HepG2 (cell line): ENCODE measurements around the gene PPP2R5D. TPM values are rescaled to one million over a fixed set of nuclear protein-coding genes. Genes with fewer than 3 reads are reported as not detected.

Experiments used
- BRD4 ChIP-seq: sonication (generic); formaldehyde crosslinking; IDR thresholded peaks from 2 replicates; pipeline ENCODE4 v1.4.0; 2020; ENCODE audit warnings: missing genetic modification reagents
- CREBL2 ChIP-seq: sonication (generic); formaldehyde crosslinking; IDR thresholded peaks from 2 replicates; pipeline ENCODE4 v1.8.1; 2023; ENCODE audit warnings: missing genetic modification reagents, mild to moderate bottlenecking, borderline replicate concordance
- HMGA1 ChIP-seq: sonication (generic); formaldehyde crosslinking; conservative IDR thresholded peaks from 2 replicates; pipeline ENCODE4 v1.4.0; 2020; ENCODE audit warnings: missing genetic modification reagents
- HNRNPLL ChIP-seq: fragments of 200-400 bp; formaldehyde crosslinking; IDR thresholded peaks from 2 replicates; pipeline ENCODE4 v1.6.1; 2017; ENCODE audit warnings: mild to moderate bottlenecking, low read depth, low read length; ENCODE audit not compliant: poor library complexity, severe bottlenecking
- KDM5B ChIP-seq: sonication (generic); formaldehyde crosslinking; IDR thresholded peaks from 2 replicates; pipeline ENCODE4 v1.4.0; 2020; ENCODE audit warnings: missing genetic modification reagents, mild to moderate bottlenecking, borderline replicate concordance
- KLF16 ChIP-seq, 2 experiments: sonication (generic) in 1 of 2; formaldehyde crosslinking in 1 of 2; IDR thresholded peaks; 2 replicates each; pipeline versions ENCODE4 v1.6.1 to v1.8.0; 2016 to 2023; ENCODE audit warnings: missing genetic modification reagents in 2 of 2, missing compliant biosample characterization in 1 of 2
- KMT2A ChIP-seq: sonication (generic); formaldehyde crosslinking; IDR thresholded peaks from 2 replicates; pipeline ENCODE4 v1.4.0; 2020; ENCODE audit warnings: missing genetic modification reagents
- MEIS1 ChIP-seq: sonication (generic); formaldehyde crosslinking; IDR thresholded peaks from 2 replicates; pipeline ENCODE4 v1.9.0; 2021; ENCODE audit warnings: mild to moderate bottlenecking, missing genetic modification reagents, moderate library complexity, borderline replicate concordance
- NONO ChIP-seq, 2 experiments: fragments of 450-650 bp in 1 of 2; sonication (generic) in 1 of 2; formaldehyde crosslinking in 1 of 2; IDR thresholded peaks in 1 of 2; conservative IDR thresholded peaks in 1 of 2; 2 replicates each; pipeline versions ENCODE4 v1.6.1 to v1.8.0; 2017 to 2022; ENCODE audit warnings: mild to moderate bottlenecking in 1 of 2, missing genetic modification reagents in 1 of 2, moderate library complexity in 1 of 2
- NR0B2 ChIP-seq: sonication (generic); formaldehyde crosslinking; IDR thresholded peaks from 2 replicates; pipeline ENCODE4 v1.4.0; 2020; ENCODE audit warnings: mild to moderate bottlenecking, missing genetic modification reagents
- PAX8 ChIP-seq: sonication (generic); formaldehyde crosslinking; IDR thresholded peaks from 2 replicates; pipeline ENCODE4 v1.8.0; 2022; ENCODE audit warnings: mild to moderate bottlenecking, missing genetic modification reagents, borderline replicate concordance
- PAXIP1 ChIP-seq: sonication (generic); formaldehyde crosslinking; conservative IDR thresholded peaks from 2 replicates; pipeline ENCODE4 v1.4.0; 2020; ENCODE audit warnings: mild to moderate bottlenecking, missing genetic modification reagents, moderate library complexity
- TBX2 ChIP-seq: sonication (generic); formaldehyde crosslinking; IDR thresholded peaks from 2 replicates; pipeline ENCODE4 v1.5.0; 2020; ENCODE audit warnings: missing genetic modification reagents, mild to moderate bottlenecking, borderline replicate concordance
- ZBTB1 ChIP-seq: sonication (generic); formaldehyde crosslinking; IDR thresholded peaks from 2 replicates; pipeline ENCODE4 v1.4.0; 2020; ENCODE audit warnings: missing genetic modification reagents, borderline replicate concordance
- ZNF17 ChIP-seq: sonication (generic); formaldehyde crosslinking; IDR thresholded peaks from 2 replicates; pipeline ENCODE4 v1.5.0; 2020; ENCODE audit warnings: mild to moderate bottlenecking, missing genetic modification reagents
- ZNF260 ChIP-seq: sonication (generic); formaldehyde crosslinking; IDR thresholded peaks from 2 replicates; pipeline ENCODE4 v1.4.0; 2020; ENCODE audit warnings: missing genetic modification reagents, low read depth, mild to moderate bottlenecking, borderline replicate concordance
- ZNF282 ChIP-seq: fragments of 450-650 bp; IDR thresholded peaks from 2 replicates; pipeline ENCODE4 v1.6.1; 2018; ENCODE audit not compliant: partially characterized antibody
- ZNF34 ChIP-seq: sonication (generic); formaldehyde crosslinking; IDR thresholded peaks from 2 replicates; pipeline ENCODE4 v1.4.0; 2020; ENCODE audit warnings: mild to moderate bottlenecking, missing genetic modification reagents, borderline replicate concordance
- ZNF501 ChIP-seq: sonication (generic); formaldehyde crosslinking; IDR thresholded peaks from 2 replicates; pipeline ENCODE4 v1.5.1; 2020; ENCODE audit warnings: mild to moderate bottlenecking, moderate library complexity, missing genetic modification reagents
- ZNF570 ChIP-seq: sonication (generic); formaldehyde crosslinking; IDR thresholded peaks from 2 replicates; pipeline ENCODE4 v1.4.0; 2020; ENCODE audit warnings: mild to moderate bottlenecking, missing genetic modification reagents, borderline replicate concordance
- ZNF580 ChIP-seq: IDR thresholded peaks from 2 replicates; pipeline ENCODE4 v1.6.1; 2016; ENCODE audit warnings: low read depth, borderline replicate concordance
- ZNF616 ChIP-seq: sonication (generic); formaldehyde crosslinking; IDR thresholded peaks from 2 replicates; pipeline ENCODE4 v1.5.0; 2020; ENCODE audit warnings: low read depth, mild to moderate bottlenecking, missing genetic modification reagents
- ZNF720 ChIP-seq: sonication (generic); formaldehyde crosslinking; IDR thresholded peaks from 2 replicates; pipeline ENCODE4 v1.4.0; 2020; ENCODE audit warnings: missing genetic modification reagents
- ZNF724P ChIP-seq: sonication (generic); formaldehyde crosslinking; IDR thresholded peaks from 2 replicates; pipeline ENCODE4 v1.8.0; 2022; ENCODE audit warnings: missing genetic modification reagents, borderline replicate concordance
- ZSCAN12 ChIP-seq: sonication (generic); formaldehyde crosslinking; IDR thresholded peaks from 2 replicates; pipeline ENCODE4 v1.9.0; 2021; ENCODE audit warnings: mild to moderate bottlenecking, missing genetic modification reagents
- polyA plus RNA-seq, 8 experiments: library from polyadenylated mRNA; depleted of rRNA in 3 of 8; stranded (reverse) in 7 of 8; unstranded in 1 of 8; fragments of >200 nt; fragmentation: Illumina TruSeq in 4 of 8; extraction: Trizol in 4 of 8; gene quantifications; 2 replicates each; pipeline versions ENCODE4 v1.2.1 to v1.2.3, GENCODE V29; 2011 to 2016; ENCODE audit warnings: low read depth in 4 of 8, missing spikeins in 1 of 8, mixed read lengths in 1 of 8; ENCODE audit not compliant: insufficient read depth in 1 of 8
- total RNA-seq, 5 experiments: library from RNA; depleted of rRNA; stranded (reverse); fragments of >200 nt; fragmentation: Illumina TruSeq; extraction: Trizol; gene quantifications; 2 replicates each; pipeline ENCODE4 v1.2.3, GENCODE V29; 2016; ENCODE audit warnings: low read depth in 1 of 5

PPP2R5D gene
- total and polyA plus RNA-seq, 2 of the 13 experiments (the other 11 are each of a cell fraction or from before 2014, with no cell fraction given), result 53.7 to 60.4 TPM

GRCh38 chr6:42938987-42939809 is 45.2 kb upstream of the PPP2R5D start (continued):
- TF ChIP-seq ZNF724P (CRISPR knock-in tag), result no peak
- TF ChIP-seq NONO (IDR thresholded peaks at IDR 0.05), result no peak
- peak; percentile 97 for TF ChIP-seq NONO (CRISPR knock-in tag; conservative IDR thresholded peaks at IDR 0.05)
- TF ChIP-seq KLF16 (CRISPR knock-in tag; IDR thresholded peaks at IDR 0.05), result peak in 1 of 2 experiments; percentile 51; a peak in 1 of 4 replicates
- no peak for TF ChIP-seq ZNF260 (CRISPR knock-in tag)
- TF ChIP-seq PAXIP1 (CRISPR knock-in tag), result peak; percentile 98
- no peak; the same call in 1 of the 2 replicates for TF ChIP-seq ZNF616 (CRISPR knock-in tag)
- TF ChIP-seq KMT2A (CRISPR knock-in tag), result no peak
- TF ChIP-seq ZBTB1 (CRISPR knock-in tag), result no peak
- TF ChIP-seq CREBL2, result no peak
- no peak for TF ChIP-seq NR0B2 (CRISPR knock-in tag)
- TF ChIP-seq HNRNPLL, result no peak
- TF ChIP-seq ZNF720 (CRISPR knock-in tag), result no peak
- 0 out of 2 replicates have a peak, but pooled peaks have one; percentile 39 for TF ChIP-seq ZSCAN12
- peak; percentile 89 for TF ChIP-seq TBX2 (CRISPR knock-in tag)
- TF ChIP-seq KDM5B (CRISPR knock-in tag), result no peak; the same call in 1 of the 2 replicates
- 0 out of 2 replicates have a peak, but pooled peaks have one; percentile 72 for TF ChIP-seq ZNF34
- no peak; the same call in 1 of the 2 replicates for TF ChIP-seq BRD4 (CRISPR knock-in tag)
- TF ChIP-seq ZNF580 (CRISPR knock-in tag), result peak; percentile 97; the same call in 1 of the 2 replicates
- TF ChIP-seq ZNF570, result no peak
- TF ChIP-seq ZNF282, result peak; percentile 76
- TF ChIP-seq HMGA1 (CRISPR knock-in tag), result no peak
- peak; percentile 52 for TF ChIP-seq ZNF501 (CRISPR knock-in tag)
- TF ChIP-seq ZNF17 (CRISPR knock-in tag), result no peak
- peak; percentile 60; the same call in 1 of the 2 replicates for TF ChIP-seq MEIS1 (CRISPR knock-in tag)
- peak; percentile 74; the same call in 1 of the 2 replicates for TF ChIP-seq PAX8
